Stimulated activated CD4-positive, alpha-beta T cell treated with anti-CD3 and anti-CD28 coated beads, Interleukin-1b, Interleukin-23, amount 100 ng/mL, for 24 hours (primary cell): Measurements from ENCODE around the gene MARK4.
"Not testable (repeated sequence)": the region's sequence is repeated elsewhere in the genome, so short reads cannot be mapped to it uniquely, and the experiment has no call there.

ENCODE experiments used
- DNase-seq, 4 experiments: peaks; one replicate each; pipeline ENCODE4 v3.0.0-alpha.2; 2020; ENCODE audit warnings: low read depth in 4 of 4, low spot score in 1 of 4

Gene MARK4

DNA sequence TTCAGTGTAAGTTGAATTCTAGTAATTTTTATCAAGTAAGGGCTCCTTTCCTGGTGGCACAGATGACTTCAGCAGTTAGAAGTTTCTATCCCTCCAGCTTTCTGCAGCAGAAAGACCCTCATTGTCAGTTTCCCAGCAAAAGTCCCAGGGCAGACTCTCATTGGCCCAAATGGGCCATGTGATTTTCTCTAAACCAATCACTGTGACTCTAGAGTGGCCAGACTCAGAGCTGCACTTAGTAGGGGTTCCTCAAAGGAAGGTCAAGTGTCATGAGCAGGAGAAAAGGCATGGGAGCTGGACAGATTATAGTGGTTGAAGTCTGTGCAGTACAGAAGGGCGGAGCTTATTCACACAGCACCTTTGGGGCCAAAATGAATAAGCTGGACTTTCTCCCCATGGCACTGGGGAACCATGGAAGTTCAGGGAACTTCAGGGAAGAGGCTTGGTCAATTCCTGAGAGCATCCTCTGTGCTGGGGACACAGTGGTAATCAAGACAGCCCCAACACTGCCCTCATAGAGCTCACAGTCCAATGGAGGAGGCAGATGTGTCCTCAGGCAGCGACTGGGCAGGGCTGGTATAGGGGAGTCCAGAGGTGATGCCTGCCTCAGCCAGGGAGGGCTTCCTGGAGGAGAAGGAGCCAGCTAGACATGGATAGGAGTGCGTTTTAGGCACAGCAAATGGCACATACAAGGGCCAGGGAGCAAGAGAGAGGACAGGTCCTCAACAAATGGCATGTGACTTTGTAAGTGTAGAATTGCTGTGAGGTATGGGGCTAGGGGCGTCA is 53.3 kb downstream of the MARK4 start:
- no peak for DNase-seq

- no peak for DNase-seq
Observed at GRCh38 chr19:45305007-45305406, 53.9 kb downstream of the MARK4 start.

DNA sequence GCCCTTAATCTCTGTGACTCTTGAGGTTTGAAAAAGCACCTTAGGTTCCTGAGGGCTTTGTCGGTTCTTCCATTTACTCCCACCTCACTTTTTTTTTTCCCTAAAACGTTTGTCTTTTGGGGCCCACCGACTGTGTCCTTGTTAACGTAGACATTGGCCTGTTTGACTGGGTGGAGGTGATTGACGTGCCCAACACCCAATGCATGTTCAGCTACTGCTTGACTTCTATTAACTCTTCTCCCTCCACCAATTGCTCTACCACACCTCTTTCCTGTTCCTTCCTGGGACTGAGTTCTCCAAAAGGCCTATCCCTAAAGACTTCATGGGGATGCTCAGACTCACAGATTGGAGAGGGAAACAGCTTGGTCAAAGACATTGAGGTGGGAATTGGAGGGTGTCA is 54.4 kb downstream of the MARK4 start:
- DNase-seq, result no peak

GRCh38 chr19:45306040-45306439 is 55.0 kb downstream of the MARK4 start:
- no peak for DNase-seq

DNA sequence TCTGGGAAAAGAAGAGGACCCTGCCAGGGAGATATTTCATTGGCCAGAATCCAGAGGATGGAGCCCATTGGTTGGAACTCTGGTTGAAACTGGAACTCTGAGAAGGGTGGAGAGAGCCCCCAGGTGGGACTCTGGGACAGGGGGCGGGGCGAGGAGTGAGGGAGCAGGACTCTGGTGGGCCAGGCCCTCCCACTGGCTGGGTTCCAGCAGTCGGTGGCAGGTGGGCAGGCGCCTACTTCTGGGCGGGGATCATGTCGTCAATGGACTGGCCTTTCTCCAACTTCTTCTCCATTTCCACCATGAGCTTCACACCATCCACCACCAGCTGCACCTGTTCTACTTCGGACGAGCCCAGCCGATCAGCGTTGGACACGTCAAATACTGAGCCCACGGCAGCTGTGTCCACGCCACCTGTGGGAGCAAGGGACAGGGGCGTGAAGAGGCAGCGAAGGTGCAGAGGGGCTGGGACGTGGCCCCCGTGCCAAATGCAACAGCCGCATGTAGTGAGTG is 55.5 kb downstream of the MARK4 start:
- no peak for DNase-seq

DNA sequence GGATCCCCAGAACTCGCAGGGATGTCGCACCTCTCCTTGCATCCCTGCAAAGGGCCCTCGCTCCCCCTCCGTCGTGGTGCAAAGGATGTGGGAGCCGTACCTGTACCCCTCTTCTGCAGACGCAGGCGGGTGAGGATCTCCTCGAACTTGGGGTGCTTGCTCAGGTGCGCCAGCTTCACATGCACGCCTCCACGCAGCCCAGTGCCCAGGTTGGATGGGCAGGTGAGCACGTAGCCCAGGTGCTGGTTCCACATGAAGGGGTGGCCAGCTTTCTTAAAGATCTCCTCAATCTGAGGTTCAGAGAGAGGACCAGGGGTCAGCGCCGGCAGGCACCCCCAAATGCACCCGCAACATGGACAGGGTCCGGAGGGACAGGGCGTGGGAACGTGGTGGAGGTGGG is 56.3 kb downstream of the MARK4 start:
- no peak for DNase-seq

- DNase-seq, result not testable (repeated sequence)
Observed at GRCh38 chr19:45309322-45309721, 58.3 kb downstream of the MARK4 start.

DNA sequence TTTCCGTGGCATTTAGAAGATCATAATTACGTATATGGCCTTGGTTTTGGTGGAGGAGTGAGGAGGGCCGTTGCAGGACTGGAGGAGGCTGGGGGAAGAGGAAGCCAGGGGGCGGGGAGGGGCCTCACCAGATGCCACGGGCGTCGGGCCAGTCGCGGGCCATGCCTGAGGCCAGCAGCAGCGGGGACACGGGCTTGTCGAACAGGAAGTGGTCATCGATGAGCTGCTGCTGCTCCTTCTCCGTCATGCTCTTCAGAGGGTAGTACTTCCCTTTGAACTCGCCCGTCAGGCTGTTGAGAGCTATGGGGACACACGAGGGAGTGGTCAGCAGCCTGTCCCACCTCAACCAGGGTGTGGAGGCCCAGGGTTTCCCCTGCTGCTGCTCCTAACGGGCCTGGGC is 60.5 kb downstream of the MARK4 start:
- no peak for DNase-seq

DNA sequence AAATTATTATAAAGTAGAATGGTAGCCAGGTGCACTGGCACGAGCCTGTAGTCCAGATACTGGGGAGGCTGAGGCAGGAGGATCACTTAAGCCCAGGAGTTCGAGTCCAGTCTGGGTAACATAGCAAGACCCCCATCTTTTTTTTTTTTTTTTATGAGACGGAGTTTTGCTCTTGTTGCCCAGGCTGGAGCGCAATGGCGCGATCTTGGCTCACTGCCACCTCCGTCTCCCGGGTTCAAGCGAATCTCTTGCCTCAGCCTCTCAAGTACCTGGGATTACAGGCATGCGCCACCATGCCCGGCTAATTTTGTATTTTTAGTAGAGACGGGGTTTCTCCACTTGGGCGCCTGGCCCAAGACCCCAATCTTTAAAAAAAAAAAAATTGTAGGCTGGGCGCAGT is 61.2 kb downstream of the MARK4 start:
- not testable (repeated sequence) for DNase-seq

- no peak for DNase-seq
Observed at GRCh38 chr19:45314708-45315245, 63.7 kb downstream of the MARK4 start.

DNA sequence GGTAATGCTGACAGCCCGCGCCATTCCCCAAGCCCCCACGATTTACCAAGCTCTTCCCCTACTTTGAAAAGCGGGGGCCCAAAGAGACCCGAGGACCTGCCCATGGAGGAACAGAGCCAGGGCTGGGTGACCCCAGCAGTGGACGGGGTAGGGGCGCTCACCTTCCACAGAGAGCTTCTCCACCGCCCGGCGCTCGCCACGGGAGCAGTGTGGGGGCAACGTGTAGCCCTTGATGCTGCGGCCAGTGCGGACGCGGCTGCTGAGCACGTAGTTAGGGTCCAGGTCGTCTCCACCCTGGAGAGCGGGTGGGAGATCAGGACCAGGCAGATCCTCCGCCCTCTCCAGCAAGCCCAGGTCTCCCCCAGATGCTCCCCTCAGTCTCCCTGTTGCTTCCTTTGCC is 64.2 kb downstream of the MARK4 start:
- DNase-seq, result no peak

DNA sequence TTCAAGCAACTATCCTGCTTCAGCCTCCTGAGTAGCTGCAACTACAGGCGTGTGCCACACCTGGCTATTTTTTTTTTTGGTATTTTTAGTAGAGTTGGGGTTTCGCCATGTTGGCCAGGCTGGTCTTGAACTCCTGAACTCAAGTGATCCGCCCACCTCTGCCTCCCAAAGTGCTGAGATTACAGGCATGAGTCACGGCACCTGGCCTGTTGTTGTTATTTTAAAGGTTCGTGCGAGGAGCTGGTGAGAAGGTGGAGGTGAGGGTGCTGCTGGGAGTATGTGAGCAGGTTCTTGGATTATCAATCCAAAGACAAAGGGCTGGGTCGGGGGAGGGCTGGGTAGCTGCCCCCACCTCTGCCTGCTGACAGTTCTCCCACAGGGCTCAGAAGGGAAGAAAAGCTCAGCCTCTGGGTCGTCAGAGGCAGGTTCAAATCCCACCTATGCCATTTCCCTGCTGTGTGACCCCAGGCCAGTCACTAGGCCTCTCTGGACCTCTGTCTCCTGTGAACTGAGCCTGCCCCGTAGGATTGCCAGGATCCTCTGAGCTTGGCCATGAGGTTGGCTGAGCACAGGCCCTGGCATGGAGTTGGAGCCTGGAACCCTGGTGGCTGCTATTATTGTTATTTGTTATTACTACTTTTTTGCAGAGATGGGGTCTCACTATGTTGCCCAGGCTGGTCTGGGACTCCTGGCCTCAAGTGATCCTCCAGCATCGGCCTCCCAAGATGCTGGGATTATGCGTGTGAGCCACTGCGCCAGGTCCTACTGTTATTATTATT is 70.1 kb downstream of the MARK4 start:
- no peak for DNase-seq

DNA sequence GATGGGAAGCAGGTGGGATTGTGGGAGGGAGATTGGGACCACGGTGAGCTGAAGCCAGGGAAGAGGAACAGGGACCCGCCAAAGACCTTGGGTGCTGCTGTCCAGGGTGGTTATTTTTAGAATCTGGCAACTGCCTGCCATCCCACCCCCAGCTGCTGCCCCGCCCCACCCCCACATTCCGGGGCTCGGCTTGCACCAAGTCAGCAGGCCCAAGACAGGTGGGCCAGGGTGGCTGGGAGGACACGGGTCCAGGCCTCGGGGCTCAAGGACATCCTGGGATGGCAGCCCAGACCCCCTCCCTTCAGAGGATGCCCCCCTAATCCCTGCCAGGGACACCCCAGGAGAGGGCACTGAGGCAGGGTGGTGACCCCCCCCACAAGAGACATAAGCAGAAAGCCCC is 70.8 kb downstream of the MARK4 start:
- no peak for DNase-seq

DNA sequence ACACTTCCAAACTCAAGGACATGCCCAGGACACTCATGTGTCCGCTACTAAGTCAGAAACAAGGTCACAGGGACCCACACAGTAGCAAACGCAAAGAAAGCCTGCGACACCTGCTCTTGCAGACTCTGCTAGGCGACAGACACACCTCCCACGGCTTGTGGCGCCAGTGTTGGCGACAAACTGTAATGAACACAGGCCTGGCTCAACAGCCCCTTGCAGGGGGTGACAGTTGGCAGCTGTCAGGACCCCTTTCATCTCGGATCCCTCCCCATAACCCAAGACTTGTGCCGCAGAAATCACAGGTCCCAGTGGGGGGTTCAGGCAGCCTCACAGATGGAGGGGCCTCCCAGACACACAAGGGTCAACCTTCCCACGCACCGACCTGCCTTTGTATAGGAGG is 71.2 kb downstream of the MARK4 start:
- DNase-seq, result no peak

DNA sequence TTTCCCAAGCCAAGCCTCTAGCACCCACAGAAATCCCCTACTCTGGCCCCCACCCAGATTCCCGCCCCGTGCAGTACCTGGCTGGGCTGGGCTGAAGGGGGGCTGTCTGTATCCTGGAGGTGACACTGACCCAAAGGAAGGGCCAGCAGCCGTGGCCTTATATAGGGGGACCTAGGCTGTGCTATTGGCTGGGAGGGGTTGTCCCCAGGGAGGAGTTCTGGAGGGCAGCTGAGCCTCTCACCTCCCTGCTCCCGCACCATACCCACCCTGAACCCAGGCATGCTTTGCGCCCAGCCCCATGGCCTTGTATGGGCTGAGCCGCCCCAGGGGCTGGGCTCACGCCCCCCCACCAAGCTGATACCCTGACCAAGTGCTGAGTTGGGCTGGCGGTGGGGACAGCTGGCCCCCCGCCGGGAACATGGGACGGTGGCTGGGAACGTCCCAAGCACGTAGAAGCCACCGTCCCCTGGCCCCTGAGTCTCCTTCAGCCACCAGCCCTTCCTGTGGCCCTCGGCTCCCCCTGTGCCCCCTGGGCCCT is 71.7 kb downstream of the MARK4 start, which contains the start of gene CKM:
TSS of gene CKM (minus strand) at position 132 of the 538 bp plus-strand sequence. CDS start 3,162 bp downstream, outside the sequence.
- DNase-seq, result no peak

GRCh38 chr19:45323671-45324081 is 72.6 kb downstream of the MARK4 start:
- no peak for DNase-seq

DNA sequence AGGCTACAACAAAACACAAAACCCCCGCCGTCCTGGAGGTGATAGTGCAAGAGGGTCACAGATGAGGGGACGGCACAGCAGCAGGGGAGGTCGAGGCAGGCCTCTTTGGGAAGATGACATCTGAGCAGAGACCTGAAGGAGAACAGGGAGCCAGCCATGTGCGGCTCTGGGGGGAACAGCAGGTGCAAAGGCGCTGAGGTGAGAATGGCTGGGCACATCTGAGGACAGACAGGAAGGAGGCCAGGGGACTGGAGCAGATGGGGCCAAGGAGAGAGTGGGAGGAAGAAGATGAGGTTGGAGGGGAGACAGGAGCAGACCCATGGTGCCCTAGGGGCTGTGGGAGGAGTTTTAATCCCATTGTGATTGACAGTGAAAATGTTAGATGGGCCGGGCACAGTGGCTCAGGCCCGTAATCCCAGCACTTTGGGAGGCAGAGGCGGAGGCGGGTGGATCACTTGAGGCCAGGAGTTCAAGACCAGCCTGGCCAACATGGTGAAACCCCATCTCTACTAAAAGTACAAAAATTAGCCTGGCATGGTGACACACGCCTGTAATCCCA is 73.4 kb downstream of the MARK4 start:
- no peak for DNase-seq

- DNase-seq, result no peak
Observed at GRCh38 chr19:45327404-45328143, 76.5 kb downstream of the MARK4 start.

DNA sequence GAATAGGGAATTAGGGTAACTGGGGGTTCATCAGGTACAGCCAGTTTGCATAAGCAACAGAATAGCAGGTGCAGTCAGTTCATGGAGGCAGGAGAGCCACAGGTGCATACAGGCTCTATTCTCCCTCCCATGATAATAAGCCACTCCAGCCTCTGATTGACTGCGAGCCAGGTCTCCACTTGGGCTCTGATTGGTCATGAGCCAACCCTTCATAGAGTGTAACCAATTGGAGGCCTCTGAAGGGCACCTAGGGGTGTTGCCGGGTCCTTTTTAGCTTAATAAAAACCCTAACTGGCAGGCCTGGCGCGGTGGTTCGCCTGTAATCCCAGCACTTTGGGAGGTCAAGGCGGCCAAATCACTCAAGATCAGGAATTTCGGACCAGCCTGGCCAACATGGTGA is 80.3 kb downstream of the MARK4 start:
- no peak for DNase-seq

GRCh38 chr19:45333609-45334303 is 82.7 kb downstream of the MARK4 start:
- no peak for DNase-seq
